ENCODE results near the gene SMAD6.

DNA sequence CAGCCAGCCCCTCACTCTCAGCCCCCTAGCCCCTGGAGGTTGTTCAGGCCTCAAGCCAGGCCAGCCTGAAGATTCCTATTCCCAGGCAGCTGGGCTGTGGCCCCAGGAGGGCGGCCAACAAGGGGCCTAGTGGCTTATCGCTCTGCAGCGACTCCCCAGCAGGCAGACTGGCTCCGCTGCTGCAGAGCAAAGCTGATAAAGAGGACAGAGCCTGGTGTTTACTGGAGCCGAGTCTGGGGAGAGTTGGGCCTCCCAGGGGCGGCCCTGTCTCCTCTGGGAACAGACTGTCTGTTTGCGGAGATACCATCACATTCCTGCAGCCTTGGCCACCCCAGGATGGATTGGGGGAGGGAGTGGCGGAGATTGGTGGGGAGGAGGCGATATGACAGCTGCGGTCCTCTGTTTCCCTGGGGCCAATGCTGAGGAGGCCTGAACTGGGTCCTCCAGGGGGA, 22.4 kb upstream of the SMAD6 start:
- TF ChIP-seq, protein P1, sequence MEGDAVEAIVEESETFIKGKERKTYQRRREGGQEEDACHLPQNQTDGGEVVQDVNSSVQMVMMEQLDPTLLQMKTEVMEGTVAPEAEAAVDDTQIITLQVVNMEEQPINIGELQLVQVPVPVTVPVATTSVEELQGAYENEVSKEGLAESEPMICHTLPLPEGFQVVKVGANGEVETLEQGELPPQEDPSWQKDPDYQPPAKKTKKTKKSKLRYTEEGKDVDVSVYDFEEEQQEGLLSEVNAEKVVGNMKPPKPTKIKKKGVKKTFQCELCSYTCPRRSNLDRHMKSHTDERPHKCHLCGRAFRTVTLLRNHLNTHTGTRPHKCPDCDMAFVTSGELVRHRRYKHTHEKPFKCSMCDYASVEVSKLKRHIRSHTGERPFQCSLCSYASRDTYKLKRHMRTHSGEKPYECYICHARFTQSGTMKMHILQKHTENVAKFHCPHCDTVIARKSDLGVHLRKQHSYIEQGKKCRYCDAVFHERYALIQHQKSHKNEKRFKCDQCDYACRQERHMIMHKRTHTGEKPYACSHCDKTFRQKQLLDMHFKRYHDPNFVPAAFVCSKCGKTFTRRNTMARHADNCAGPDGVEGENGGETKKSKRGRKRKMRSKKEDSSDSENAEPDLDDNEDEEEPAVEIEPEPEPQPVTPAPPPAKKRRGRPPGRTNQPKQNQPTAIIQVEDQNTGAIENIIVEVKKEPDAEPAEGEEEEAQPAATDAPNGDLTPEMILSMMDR (IDR thresholded peaks at IDR 0.05; ENCODE audit: insufficient read depth, low read depth, low read length) = no peak
- TF ChIP-seq EZH2 (IDR thresholded peaks at IDR 0.05; ENCODE audit: insufficient read depth, low read length) = no peak

All from astrocyte (in vitro differentiated cells and primary cell).